OCI-LY3 (cell line): Measurements from ENCODE around the gene PNMA6F.
"Not testable (repeated sequence)": the region's sequence is repeated elsewhere in the genome, so short reads cannot be mapped to it uniquely, and the experiment has no call there.

Source experiments
- H2AFZ ChIP-seq: fragments of 200-600, 300-600 bp; shearing (Covaris generic); 2 replicates; pipeline ENCODE4 v1.6.0; 2014; ENCODE audit warnings: antibody characterized with exemption, low read depth, low read length
- H3K27ac ChIP-seq: fragments of 200-600, 300-600 bp; sonication (generic); 2 replicates; pipeline ENCODE4 v1.5.1; 2014; ENCODE audit warnings: mild to moderate bottlenecking, low read length, moderate library complexity, mixed read lengths
- H3K27me3 ChIP-seq: fragments of 200-600, 300-600 bp; sonication (generic); 2 replicates; pipeline ENCODE4 v1.6.1; 2014; ENCODE audit warnings: low read depth, low read length, mixed read lengths
- H3K36me3 ChIP-seq: fragments of 200-600, 300-600 bp; sonication (generic); replicated peaks from 2 replicates; pipeline ENCODE3; 2014; ENCODE audit warnings: low read depth, low read length, mixed read lengths
- H3K4me1 ChIP-seq: fragments of 300-600, 200-600 bp; sonication (generic); 2 replicates; pipeline ENCODE4 v1.6.1; 2014; ENCODE audit warnings: low read length, mixed read lengths
- H3K4me2 ChIP-seq: fragments of 200-600, 300-600 bp; sonication (generic); 2 replicates; pipeline ENCODE4 v1.6.1; 2014; ENCODE audit warnings: low read length, mixed read lengths
- H3K4me3 ChIP-seq: fragments of 300-600, 200-600 bp; sonication (generic); 2 replicates; pipeline ENCODE4 v1.5.1; 2014; ENCODE audit warnings: antibody characterized with exemption, mild to moderate bottlenecking, low read length, moderate library complexity
- H3K79me2 ChIP-seq: fragments of 300-600, 200-600 bp; shearing (Covaris generic); 2 replicates; pipeline ENCODE4 v1.6.1; 2014; ENCODE audit warnings: mild to moderate bottlenecking, low read length, mixed read lengths
- H3K9ac ChIP-seq: fragments of 300-600, 200-600 bp; shearing (Covaris generic); 2 replicates; pipeline ENCODE4 v1.6.0; 2014; ENCODE audit warnings: mild to moderate bottlenecking, low read length, moderate library complexity
- H3K9me3 ChIP-seq: fragments of 200-600, 300-600 bp; shearing (Covaris generic); 2 replicates; pipeline ENCODE4 v1.6.1; 2014; ENCODE audit warnings: low read length, mixed read lengths; ENCODE audit not compliant: insufficient read depth
- H4K20me1 ChIP-seq: fragments of 200-600, 300-600 bp; sonication (generic); 2 replicates; pipeline ENCODE4 v1.6.1; 2016; ENCODE audit warnings: low read length, mixed read lengths; ENCODE audit not compliant: insufficient read depth
- EZH2phosphoT487 ChIP-seq: fragments of 200-600 bp; shearing (Covaris generic); IDR thresholded peaks from 2 replicates; pipeline ENCODE4 v1.6.1; 2018; ENCODE audit warnings: antibody characterized with exemption, mixed run types, low read depth
- TF ChIP-seq, protein P1 (sequence below): fragments of 200-600, 300-600 bp; sonication (generic); IDR thresholded peaks from 2 replicates; pipeline ENCODE4 v1.5.1; 2014; ENCODE audit warnings: antibody characterized with exemption, low read length, low read depth

PNMA6F gene

GRCh38 chrX:153299855-153300254 lies 21.7 kb downstream of the PNMA6F start:
- H3K9me3 ChIP-seq: no peaks in the 10 kb centered on the region
- H3K4me1 ChIP-seq: no peaks in the 10 kb centered on the region
- H3K9ac ChIP-seq: no peak overlapping the region
- H4K20me1 ChIP-seq: no peaks in the 10 kb centered on the region
- TF ChIP-seq, protein P1, sequence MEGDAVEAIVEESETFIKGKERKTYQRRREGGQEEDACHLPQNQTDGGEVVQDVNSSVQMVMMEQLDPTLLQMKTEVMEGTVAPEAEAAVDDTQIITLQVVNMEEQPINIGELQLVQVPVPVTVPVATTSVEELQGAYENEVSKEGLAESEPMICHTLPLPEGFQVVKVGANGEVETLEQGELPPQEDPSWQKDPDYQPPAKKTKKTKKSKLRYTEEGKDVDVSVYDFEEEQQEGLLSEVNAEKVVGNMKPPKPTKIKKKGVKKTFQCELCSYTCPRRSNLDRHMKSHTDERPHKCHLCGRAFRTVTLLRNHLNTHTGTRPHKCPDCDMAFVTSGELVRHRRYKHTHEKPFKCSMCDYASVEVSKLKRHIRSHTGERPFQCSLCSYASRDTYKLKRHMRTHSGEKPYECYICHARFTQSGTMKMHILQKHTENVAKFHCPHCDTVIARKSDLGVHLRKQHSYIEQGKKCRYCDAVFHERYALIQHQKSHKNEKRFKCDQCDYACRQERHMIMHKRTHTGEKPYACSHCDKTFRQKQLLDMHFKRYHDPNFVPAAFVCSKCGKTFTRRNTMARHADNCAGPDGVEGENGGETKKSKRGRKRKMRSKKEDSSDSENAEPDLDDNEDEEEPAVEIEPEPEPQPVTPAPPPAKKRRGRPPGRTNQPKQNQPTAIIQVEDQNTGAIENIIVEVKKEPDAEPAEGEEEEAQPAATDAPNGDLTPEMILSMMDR: no peak
- no peak for TF ChIP-seq EZH2phosphoT487
- H3K27ac ChIP-seq: no peak overlapping the region
- no peak overlapping the region for H3K4me3 ChIP-seq
- H2AFZ ChIP-seq: no peak overlapping the region
- no peak overlapping the region for H3K4me2 ChIP-seq
- no peaks in the 10 kb centered on the region for H3K36me3 ChIP-seq
- H3K27me3 ChIP-seq: peaks cover 8% of the 10 kb centered on the region; the same call in 1 of the 2 replicates
- no peaks in the 10 kb centered on the region for H3K79me2 ChIP-seq

- Histone ChIP-seq H3K36me3 (no peaks in the 10 kb centered on the region), H3K4me1 (no peaks in the 10 kb centered on the region), H3K27me3 (no peaks in the 10 kb centered on the region), H3K79me2 (no peaks in the 10 kb centered on the region), H3K27ac (no peak overlapping the region), H3K4me3 (no peak overlapping the region), H3K9me3 (no peaks in the 10 kb centered on the region), H4K20me1 (no peaks in the 10 kb centered on the region), H2AFZ (no peak overlapping the region), H3K4me2 (no peak overlapping the region), H3K9ac (no peak overlapping the region)
- TF ChIP-seq, protein P1: no peak
- TF ChIP-seq EZH2phosphoT487: no peak
These were observed 24.2 kb downstream of the PNMA6F start for GRCh38 chrX:153297376-153297775.

- not testable (repeated sequence) for H3K9me3 ChIP-seq, H3K27me3 ChIP-seq, H3K4me1 ChIP-seq, H4K20me1 ChIP-seq, H3K4me2 ChIP-seq, H3K4me3 ChIP-seq, H3K79me2 ChIP-seq, H3K36me3 ChIP-seq, H3K9ac ChIP-seq, H3K27ac ChIP-seq
- 0 out of 2 replicates have a peak overlapping the region, but pooled peaks have one; percentile 74 for H2AFZ ChIP-seq
These were observed 28.0 kb downstream of the PNMA6F start for GRCh38 chrX:153293485-153294071.

DNA sequence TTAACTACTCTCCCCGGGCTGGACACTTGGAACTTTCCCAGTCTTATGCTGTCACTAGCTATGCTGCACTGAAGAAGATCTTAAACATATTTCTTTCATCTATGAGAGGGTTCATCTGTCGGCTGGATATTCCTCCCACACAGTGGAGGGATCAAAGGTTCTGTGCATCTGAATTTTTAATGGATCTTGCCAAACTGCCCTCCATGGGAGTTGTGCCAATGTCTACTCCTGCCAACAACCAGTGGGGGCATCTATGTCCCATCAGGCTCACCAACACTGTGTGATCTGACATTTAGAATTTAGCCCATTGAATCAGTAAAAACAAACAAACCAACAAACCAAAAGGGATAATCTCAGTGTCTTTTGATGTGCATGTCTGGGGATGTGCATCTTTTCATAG lies 32.8 kb downstream of the PNMA6F start:
- H2AFZ ChIP-seq, H3K4me2 ChIP-seq, H3K79me2 ChIP-seq, H3K27ac ChIP-seq, H3K36me3 ChIP-seq, H3K9ac ChIP-seq, H4K20me1 ChIP-seq, H3K4me3 ChIP-seq, H3K4me1 ChIP-seq, H3K27me3 ChIP-seq, H3K9me3 ChIP-seq: not testable (repeated sequence)

DNA sequence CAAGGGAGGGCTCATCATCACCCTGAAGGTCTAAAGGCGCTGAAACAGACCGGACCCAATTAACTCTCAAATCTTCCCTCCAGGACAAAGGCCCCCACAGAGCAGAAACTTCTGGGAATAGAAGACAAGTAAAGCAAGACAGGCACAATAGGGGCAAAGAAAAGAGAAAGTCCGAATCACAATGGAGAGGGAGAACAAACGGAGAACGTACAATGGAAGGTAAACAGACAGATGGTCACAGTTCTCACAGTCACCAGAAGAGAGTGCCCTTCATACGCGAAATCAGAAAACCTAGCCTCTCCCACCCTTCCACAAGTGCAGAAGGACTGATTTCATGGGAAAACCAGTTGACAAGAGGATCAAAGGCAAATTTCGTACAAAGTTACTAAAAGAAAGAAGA lies 35.9 kb downstream of the PNMA6F start:
- H3K9me3 ChIP-seq, H3K79me2 ChIP-seq, H3K27me3 ChIP-seq, H3K36me3 ChIP-seq, H3K4me3 ChIP-seq, H3K9ac ChIP-seq, H3K4me1 ChIP-seq, H4K20me1 ChIP-seq, H3K4me2 ChIP-seq, H2AFZ ChIP-seq, H3K27ac ChIP-seq: not testable (repeated sequence)

GRCh38 chrX:153283982-153284381 lies 37.6 kb downstream of the PNMA6F start:
- not testable (repeated sequence) for H4K20me1 ChIP-seq, H3K9ac ChIP-seq, H3K36me3 ChIP-seq, H3K9me3 ChIP-seq, H3K4me1 ChIP-seq, H2AFZ ChIP-seq, H3K4me2 ChIP-seq, H3K27ac ChIP-seq, H3K27me3 ChIP-seq, H3K79me2 ChIP-seq, H3K4me3 ChIP-seq

DNA sequence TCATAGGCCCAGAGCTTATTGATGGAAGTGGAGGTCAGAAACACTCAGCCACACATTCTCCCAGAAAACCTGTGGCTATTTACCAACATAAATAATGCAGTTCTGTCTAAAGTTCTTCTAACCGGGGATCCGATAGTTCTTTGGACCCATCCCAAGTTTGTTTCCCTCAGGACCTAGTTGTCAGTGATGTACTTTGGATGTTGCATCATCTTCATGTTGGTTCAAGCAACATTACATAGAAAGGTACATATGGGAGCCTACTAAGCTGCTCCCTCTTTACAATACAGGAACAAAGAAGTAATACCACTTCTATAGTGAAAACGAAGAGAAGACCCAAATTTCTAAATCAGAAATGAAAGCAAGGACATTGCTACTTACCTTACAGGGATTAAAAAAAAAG lies 39.8 kb downstream of the PNMA6F start:
- H3K4me1 ChIP-seq, H4K20me1 ChIP-seq, H3K79me2 ChIP-seq, H3K27me3 ChIP-seq, H3K36me3 ChIP-seq, H3K4me3 ChIP-seq, H3K9ac ChIP-seq, H3K27ac ChIP-seq, H3K4me2 ChIP-seq, H2AFZ ChIP-seq, H3K9me3 ChIP-seq: not testable (repeated sequence)

- H3K4me2 ChIP-seq, H2AFZ ChIP-seq, H3K27me3 ChIP-seq, H3K79me2 ChIP-seq, H3K4me1 ChIP-seq, H4K20me1 ChIP-seq, H3K9me3 ChIP-seq, H3K36me3 ChIP-seq, H3K9ac ChIP-seq, H3K27ac ChIP-seq, H3K4me3 ChIP-seq: not testable (repeated sequence)
These were observed 42.3 kb downstream of the PNMA6F start for GRCh38 chrX:153279304-153279703.
